AG20443 (cell line): ENCODE data around the gene HERC6.
"Not testable (repeated sequence)": the region's sequence is repeated elsewhere in the genome, so short reads cannot be mapped to it uniquely, and the experiment has no call there.

Experiments
- DNase-seq: peaks from one replicate; pipeline ENCODE4 v3.0.0; 2012; ENCODE audit warnings: low spot score, mixed read lengths

Gene HERC6

GRCh38 chr4:88391703-88392102 is 13.1 kb downstream of the HERC6 start:
- no peak for DNase-seq

GRCh38 chr4:88396681-88397080 is 18.0 kb downstream of the HERC6 start:
- DNase-seq: no peak

GRCh38 chr4:88398381-88398780 is 19.7 kb downstream of the HERC6 start:
- no peak for DNase-seq

GRCh38 chr4:88409206-88409605 is 30.6 kb downstream of the HERC6 start:
- DNase-seq: no peak

GRCh38 chr4:88409789-88410188 is 31.1 kb downstream of the HERC6 start:
- DNase-seq: no peak

GRCh38 chr4:88411491-88412096 is 32.9 kb downstream of the HERC6 start:
- no peak for DNase-seq

- DNase-seq: no peak
Measured at GRCh38 chr4:88413801-88414200, 35.1 kb downstream of the HERC6 start.

GRCh38 chr4:88414755-88415154 is 36.1 kb downstream of the HERC6 start:
- no peak for DNase-seq

GRCh38 chr4:88415982-88416381 is 37.3 kb downstream of the HERC6 start:
- DNase-seq: no peak

GRCh38 chr4:88418411-88418810 is 39.8 kb downstream of the HERC6 start:
- no peak for DNase-seq

GRCh38 chr4:88419874-88420273 is 41.2 kb downstream of the HERC6 start:
- DNase-seq: no peak

GRCh38 chr4:88420844-88421243 is 42.2 kb downstream of the HERC6 start:
- DNase-seq: no peak

- no peak for DNase-seq
Measured at GRCh38 chr4:88422403-88422802, 43.8 kb downstream of the HERC6 start.

- no peak for DNase-seq
Measured at GRCh38 chr4:88429401-88429800, 50.7 kb downstream of the HERC6 start.

- DNase-seq: no peak
Measured at GRCh38 chr4:88435987-88436693, 57.5 kb downstream of the HERC6 start.

GRCh38 chr4:88437873-88438272 is 59.2 kb downstream of the HERC6 start:
- not testable (repeated sequence) for DNase-seq

- DNase-seq: no peak
Measured at GRCh38 chr4:88439161-88439760, 60.6 kb downstream of the HERC6 start.

GRCh38 chr4:88440146-88440545 is 61.5 kb downstream of the HERC6 start:
- DNase-seq: no peak

- DNase-seq: no peak
Measured at GRCh38 chr4:88441696-88442095, 63.0 kb downstream of the HERC6 start.

- no peak for DNase-seq
Measured at GRCh38 chr4:88442689-88443191, 64.1 kb downstream of the HERC6 start.

GRCh38 chr4:88443486-88443885 is 64.8 kb downstream of the HERC6 start:
- no peak for DNase-seq

GRCh38 chr4:88445252-88445651 is 66.6 kb downstream of the HERC6 start:
- DNase-seq: no peak

- DNase-seq: no peak
Measured at GRCh38 chr4:88446124-88446523, 67.5 kb downstream of the HERC6 start.
